Nephron (organoid): ENCODE results near the gene ANKRD7.

Experiments
- H3K27ac Mint-ChIP-seq, 3 experiments: 2 replicates each; pipeline ENCODE4 v1.8.0; 2020; ENCODE audit warnings: mixed read lengths in 3 of 3, mild to moderate bottlenecking in 2 of 3, moderate library complexity in 1 of 3
- H3K27me3 Mint-ChIP-seq: 2 replicates; pipeline ENCODE4 v1.8.0; 2021; ENCODE audit warnings: low read depth, mild to moderate bottlenecking, moderate library complexity, mixed read lengths
- H3K36me3 Mint-ChIP-seq: 2 replicates; pipeline ENCODE4 v1.8.0; 2020; ENCODE audit warnings: low read depth, mixed read lengths
- H3K4me1 Mint-ChIP-seq: 2 replicates; pipeline ENCODE4 v1.8.0; 2020; ENCODE audit warnings: mixed read lengths
- H3K4me3 Mint-ChIP-seq, 3 experiments: 2 replicates each; pipeline ENCODE4 v1.8.0; 2020; ENCODE audit warnings: mild to moderate bottlenecking in 3 of 3, mixed read lengths in 3 of 3, moderate library complexity in 2 of 3
- H3K9me3 Mint-ChIP-seq: 2 replicates; pipeline ENCODE4 v1.8.0; 2020; ENCODE audit warnings: mixed read lengths
- CTCF ChIP-seq, 3 experiments: fragments of 200-600 bp; sonication (generic); IDR thresholded peaks; one replicate each; pipeline ENCODE4 v1.5.0; 2021; ENCODE audit warnings: antibody characterized with exemption in 3 of 3; ENCODE audit not compliant: unreplicated experiment in 3 of 3

ANKRD7 gene

GRCh38 chr7:118218413-118219156, 5.9 kb upstream of the ANKRD7 start:
- no peak overlapping the region for H3K4me3 Mint-ChIP-seq
- no peak for TF ChIP-seq CTCF (IDR thresholded peaks at IDR 0.05; ENCODE audit: unreplicated experiment in 3 of 3)
- no peaks in the 10 kb centered on the region for H3K4me1 Mint-ChIP-seq
- no peaks in the 10 kb centered on the region for H3K36me3 Mint-ChIP-seq
- H3K27me3 Mint-ChIP-seq = no peaks in the 10 kb centered on the region
- no peak overlapping the region for H3K27ac Mint-ChIP-seq
- H3K9me3 Mint-ChIP-seq = no peaks in the 10 kb centered on the region

GRCh38 chr7:118219157-118219512, 5.4 kb upstream of the ANKRD7 start:
- TF ChIP-seq CTCF (IDR thresholded peaks at IDR 0.05; ENCODE audit: unreplicated experiment in 3 of 3) = no peak
- H3K9me3 Mint-ChIP-seq = no peaks in the 10 kb centered on the region
- H3K4me3 Mint-ChIP-seq = no peak overlapping the region
- H3K27ac Mint-ChIP-seq = no peak overlapping the region
- no peaks in the 10 kb centered on the region for H3K27me3 Mint-ChIP-seq
- no peaks in the 10 kb centered on the region for H3K36me3 Mint-ChIP-seq
- no peaks in the 10 kb centered on the region for H3K4me1 Mint-ChIP-seq

- H3K4me3 Mint-ChIP-seq = no peak overlapping the region
- no peak for TF ChIP-seq CTCF (IDR thresholded peaks at IDR 0.05; ENCODE audit: unreplicated experiment in 3 of 3)
- no peaks in the 10 kb centered on the region for H3K36me3 Mint-ChIP-seq
- no peak overlapping the region for H3K27ac Mint-ChIP-seq
- no peaks in the 10 kb centered on the region for H3K4me1 Mint-ChIP-seq
- no peaks in the 10 kb centered on the region for H3K9me3 Mint-ChIP-seq
- no peaks in the 10 kb centered on the region for H3K27me3 Mint-ChIP-seq
Observed at GRCh38 chr7:118220583-118220982, 3.9 kb upstream of the ANKRD7 start.

- Mint-ChIP-seq H3K27ac (no peak overlapping the region), H3K9me3 (no peaks in the 10 kb centered on the region), H3K27me3 (no peaks in the 10 kb centered on the region), H3K4me1 (no peaks in the 10 kb centered on the region), H3K36me3 (no peaks in the 10 kb centered on the region), H3K4me3 (no peak overlapping the region)
- no peak for TF ChIP-seq CTCF (IDR thresholded peaks at IDR 0.05; ENCODE audit: unreplicated experiment in 3 of 3)
Observed at GRCh38 chr7:118222591-118222990, 1.9 kb upstream of the ANKRD7 start.

GRCh38 chr7:118232837-118233236, 8.3 kb downstream of the ANKRD7 start:
- H3K27ac Mint-ChIP-seq = no peak overlapping the region
- H3K4me1 Mint-ChIP-seq = no peaks in the 10 kb centered on the region

More at GRCh38 chr7:118232837-118233236, 8.3 kb downstream of the ANKRD7 start:
- Mint-ChIP-seq H3K27me3 (no peaks in the 10 kb centered on the region), H3K9me3 (no peaks in the 10 kb centered on the region), H3K4me3 (no peak overlapping the region), H3K36me3 (no peaks in the 10 kb centered on the region)
- no peak for TF ChIP-seq CTCF (IDR thresholded peaks at IDR 0.05; ENCODE audit: unreplicated experiment in 3 of 3)
